COLO668 (cell line): ENCODE data around the gene CBX8.

Experiments used
- DNase-seq: peaks from one replicate; lab custom pipeline; 2025; ENCODE audit not compliant: unreplicated experiment; lab: John Stamatoyannopoulos, UW

CBX8 gene

GRCh38 chr17:79795795-79796443 is 958 bp downstream of the CBX8 start:
- DNase-seq, result no peak

GRCh38 chr17:79794659-79795511 is 2.0 kb downstream of the CBX8 start:
- DNase-seq, result no peak

GRCh38 chr17:79793924-79794304 is 3.0 kb downstream of the CBX8 start:
- no peak for DNase-seq

- DNase-seq, result no peak
These were observed 3.6 kb downstream of the CBX8 start for GRCh38 chr17:79792984-79793923.

- no peak for DNase-seq
These were observed 4.5 kb downstream of the CBX8 start for GRCh38 chr17:79792341-79792871.

GRCh38 chr17:79791735-79792161 is 5.1 kb downstream of the CBX8 start:
- no peak for DNase-seq

GRCh38 chr17:79790805-79791734 is 5.8 kb downstream of the CBX8 start:
- DNase-seq, result no peak

GRCh38 chr17:79789943-79790804 is 6.7 kb downstream of the CBX8 start:
- peak; percentile 59 for DNase-seq

- DNase-seq, result no peak
These were observed 7.6 kb downstream of the CBX8 start for GRCh38 chr17:79788989-79789942.

GRCh38 chr17:79788455-79788854 is 8.4 kb downstream of the CBX8 start:
- no peak for DNase-seq

- DNase-seq, result no peak
These were observed 9.8 kb downstream of the CBX8 start for GRCh38 chr17:79786930-79787643.

- no peak for DNase-seq
These were observed 10.7 kb downstream of the CBX8 start for GRCh38 chr17:79785900-79786810.

- DNase-seq, result no peak
These were observed 11.6 kb downstream of the CBX8 start for GRCh38 chr17:79785017-79785899.

- no peak for DNase-seq
These were observed 12.4 kb downstream of the CBX8 start for GRCh38 chr17:79784353-79785016.

- no peak for DNase-seq
These were observed 13.0 kb downstream of the CBX8 start for GRCh38 chr17:79783891-79784290.
